ENCODE data around the gene SMYD5.

SMYD5 gene

DNA sequence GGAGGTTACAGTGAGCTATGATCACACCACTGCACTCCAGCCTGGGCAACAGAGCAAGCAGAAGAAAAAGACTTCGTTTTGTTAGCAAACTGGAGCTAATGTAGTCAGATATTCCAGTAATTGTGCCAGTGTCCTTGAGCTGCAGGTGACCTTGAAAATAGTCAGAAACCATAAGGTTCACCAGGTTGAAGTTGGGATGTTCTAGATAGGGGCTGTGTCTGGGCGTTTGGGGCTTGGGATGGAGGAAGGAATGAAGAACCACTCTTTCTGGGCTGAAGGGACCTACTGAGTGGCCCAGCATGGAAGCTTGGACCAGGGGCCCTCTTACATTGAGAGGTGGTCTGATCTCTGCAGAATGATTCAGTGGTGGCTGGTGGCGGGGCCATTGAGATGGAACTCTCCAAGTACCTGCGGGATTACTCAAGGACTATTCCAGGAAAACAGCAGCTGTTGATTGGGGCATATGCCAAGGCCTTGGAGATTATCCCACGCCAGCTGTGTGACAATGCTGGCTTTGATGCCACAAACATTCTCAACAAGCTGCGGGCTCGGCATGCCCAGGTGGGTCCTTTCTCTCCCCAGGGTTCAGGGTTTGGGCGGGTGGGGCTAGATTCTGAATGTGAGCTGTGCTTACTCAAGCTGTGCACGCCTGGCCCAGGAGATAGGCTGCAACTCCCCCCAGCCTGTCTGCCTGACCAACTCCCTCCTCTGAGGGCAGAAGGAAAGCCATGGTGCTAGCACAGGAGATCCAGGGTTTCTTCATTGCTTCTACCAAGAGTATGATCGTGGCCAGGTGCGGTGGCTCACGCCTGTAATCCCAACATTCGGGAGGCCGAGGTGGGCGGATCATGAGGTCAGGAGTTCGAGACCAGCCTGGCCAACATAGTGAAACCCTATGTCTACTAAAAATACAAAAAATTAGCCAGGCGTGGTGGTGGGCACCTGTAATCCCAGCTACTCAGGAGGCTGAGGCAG is 37.1 kb downstream of the SMYD5 start:
- Histone ChIP-seq H3K4me3 (ENCODE audit: low read depth, low read length) (no peak overlapping the region), H3K36me3 (peaks cover 91% of the 10 kb centered on the region), H3K27ac (no peak overlapping the region), H3K9me3 (ENCODE audit: severe bottlenecking) (no peaks in the 10 kb centered on the region), H3K27me3 (ENCODE audit: insufficient read depth, low read depth, severe bottlenecking) (no peaks in the 10 kb centered on the region)
- DNase-seq = no peak
- TF ChIP-seq, protein P1, sequence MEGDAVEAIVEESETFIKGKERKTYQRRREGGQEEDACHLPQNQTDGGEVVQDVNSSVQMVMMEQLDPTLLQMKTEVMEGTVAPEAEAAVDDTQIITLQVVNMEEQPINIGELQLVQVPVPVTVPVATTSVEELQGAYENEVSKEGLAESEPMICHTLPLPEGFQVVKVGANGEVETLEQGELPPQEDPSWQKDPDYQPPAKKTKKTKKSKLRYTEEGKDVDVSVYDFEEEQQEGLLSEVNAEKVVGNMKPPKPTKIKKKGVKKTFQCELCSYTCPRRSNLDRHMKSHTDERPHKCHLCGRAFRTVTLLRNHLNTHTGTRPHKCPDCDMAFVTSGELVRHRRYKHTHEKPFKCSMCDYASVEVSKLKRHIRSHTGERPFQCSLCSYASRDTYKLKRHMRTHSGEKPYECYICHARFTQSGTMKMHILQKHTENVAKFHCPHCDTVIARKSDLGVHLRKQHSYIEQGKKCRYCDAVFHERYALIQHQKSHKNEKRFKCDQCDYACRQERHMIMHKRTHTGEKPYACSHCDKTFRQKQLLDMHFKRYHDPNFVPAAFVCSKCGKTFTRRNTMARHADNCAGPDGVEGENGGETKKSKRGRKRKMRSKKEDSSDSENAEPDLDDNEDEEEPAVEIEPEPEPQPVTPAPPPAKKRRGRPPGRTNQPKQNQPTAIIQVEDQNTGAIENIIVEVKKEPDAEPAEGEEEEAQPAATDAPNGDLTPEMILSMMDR (IDR thresholded peaks at IDR 0.05; ENCODE audit: low read depth, low read length) = no peak

DNA sequence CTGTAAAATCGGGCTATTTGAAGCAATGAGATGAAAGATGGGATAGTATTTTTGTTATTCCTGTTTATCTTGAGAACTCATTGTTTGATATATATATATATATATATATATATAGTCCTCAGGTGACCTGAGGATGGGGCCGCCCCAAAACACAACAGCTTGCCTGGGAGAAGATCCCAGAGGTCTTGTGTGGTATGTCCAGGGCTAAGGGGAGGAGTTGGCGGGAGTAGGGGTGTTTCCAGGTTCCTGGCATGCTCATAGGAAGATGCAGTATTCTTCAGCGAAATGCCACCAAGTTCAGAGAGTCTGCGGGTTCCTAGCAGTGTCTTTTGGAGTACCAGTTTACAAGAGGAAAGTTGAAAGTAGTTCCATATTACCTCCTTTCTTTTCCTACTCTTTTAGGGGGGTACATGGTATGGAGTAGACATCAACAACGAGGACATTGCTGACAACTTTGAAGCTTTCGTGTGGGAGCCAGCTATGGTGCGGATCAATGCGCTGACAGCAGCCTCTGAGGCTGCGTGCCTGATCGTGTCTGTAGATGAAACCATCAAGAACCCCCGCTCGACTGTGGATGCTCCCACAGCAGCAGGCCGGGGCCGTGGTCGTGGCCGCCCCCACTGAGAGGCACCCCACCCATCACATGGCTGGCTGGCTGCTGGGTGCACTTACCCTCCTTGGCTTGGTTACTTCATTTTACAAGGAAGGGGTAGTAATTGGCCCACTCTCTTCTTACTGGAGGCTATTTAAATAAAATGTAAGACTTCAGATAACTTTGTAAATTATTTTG is 38.4 kb downstream of the SMYD5 start:
- TF ChIP-seq, protein P1 (IDR thresholded peaks at IDR 0.05; ENCODE audit: low read depth, low read length) = no peak
- Histone ChIP-seq H3K27me3 (ENCODE audit: insufficient read depth, low read depth, severe bottlenecking) (no peaks in the 10 kb centered on the region), H3K27ac (no peak overlapping the region), H3K9me3 (ENCODE audit: severe bottlenecking) (no peaks in the 10 kb centered on the region), H3K4me3 (ENCODE audit: low read depth, low read length) (no peak overlapping the region), H3K36me3 (peaks cover 80% of the 10 kb centered on the region)
- no peak for DNase-seq

DNA sequence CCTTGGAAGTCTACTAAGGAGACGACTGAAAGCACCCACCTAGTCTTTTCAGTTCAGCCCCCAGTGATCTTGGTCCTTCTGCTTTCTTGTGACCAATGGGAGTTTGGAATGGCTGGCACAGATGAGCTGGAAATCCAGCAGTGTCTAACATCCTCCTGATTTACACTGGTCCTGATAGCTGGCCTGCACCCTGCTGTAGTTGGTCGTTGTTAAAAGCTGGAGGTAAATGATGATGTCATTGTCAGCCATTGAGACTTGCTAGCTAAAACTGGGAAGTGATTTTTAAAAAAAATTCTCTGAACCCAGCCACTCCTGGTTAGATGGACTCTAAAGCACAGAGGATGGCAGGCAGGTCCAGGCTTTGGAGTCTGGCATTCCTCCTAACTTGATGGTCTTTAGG is 39.4 kb downstream of the SMYD5 start:
- Histone ChIP-seq H3K4me3 (ENCODE audit: low read depth, low read length) (no peak overlapping the region), H3K36me3 (peaks cover 80% of the 10 kb centered on the region), H3K27me3 (ENCODE audit: insufficient read depth, low read depth, severe bottlenecking) (no peaks in the 10 kb centered on the region), H3K9me3 (ENCODE audit: severe bottlenecking) (no peaks in the 10 kb centered on the region), H3K27ac (no peak overlapping the region)
- DNase-seq = no peak
- TF ChIP-seq, protein P1 (IDR thresholded peaks at IDR 0.05; ENCODE audit: low read depth, low read length) = no peak

DNA sequence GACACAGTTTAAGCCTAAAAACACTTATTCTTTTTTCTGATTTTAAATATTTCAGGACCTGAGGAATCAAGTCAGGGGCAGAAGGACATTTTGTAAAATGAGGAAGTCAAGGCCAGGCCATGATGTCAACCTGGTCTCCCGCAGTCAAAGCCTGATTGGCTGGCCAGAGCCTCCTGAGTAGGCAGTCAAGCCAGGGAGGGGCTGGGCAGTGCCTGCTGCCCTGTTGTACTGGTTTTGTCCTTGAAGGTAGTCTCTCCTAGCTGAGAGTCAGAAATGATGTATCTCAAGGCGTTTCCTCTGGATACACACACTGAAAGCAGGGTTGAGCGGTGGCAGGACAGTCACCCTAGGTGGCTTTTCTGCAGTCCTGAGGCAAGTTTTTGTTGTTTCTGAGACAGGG is 39.9 kb downstream of the SMYD5 start:
- Histone ChIP-seq H3K27me3 (ENCODE audit: insufficient read depth, low read depth, severe bottlenecking) (no peaks in the 10 kb centered on the region), H3K36me3 (peaks cover 80% of the 10 kb centered on the region), H3K9me3 (ENCODE audit: severe bottlenecking) (no peaks in the 10 kb centered on the region), H3K4me3 (ENCODE audit: low read depth, low read length) (no peak overlapping the region), H3K27ac (no peak overlapping the region)
- TF ChIP-seq, protein P1 (IDR thresholded peaks at IDR 0.05; ENCODE audit: low read depth, low read length) = no peak
- no peak for DNase-seq

DNA sequence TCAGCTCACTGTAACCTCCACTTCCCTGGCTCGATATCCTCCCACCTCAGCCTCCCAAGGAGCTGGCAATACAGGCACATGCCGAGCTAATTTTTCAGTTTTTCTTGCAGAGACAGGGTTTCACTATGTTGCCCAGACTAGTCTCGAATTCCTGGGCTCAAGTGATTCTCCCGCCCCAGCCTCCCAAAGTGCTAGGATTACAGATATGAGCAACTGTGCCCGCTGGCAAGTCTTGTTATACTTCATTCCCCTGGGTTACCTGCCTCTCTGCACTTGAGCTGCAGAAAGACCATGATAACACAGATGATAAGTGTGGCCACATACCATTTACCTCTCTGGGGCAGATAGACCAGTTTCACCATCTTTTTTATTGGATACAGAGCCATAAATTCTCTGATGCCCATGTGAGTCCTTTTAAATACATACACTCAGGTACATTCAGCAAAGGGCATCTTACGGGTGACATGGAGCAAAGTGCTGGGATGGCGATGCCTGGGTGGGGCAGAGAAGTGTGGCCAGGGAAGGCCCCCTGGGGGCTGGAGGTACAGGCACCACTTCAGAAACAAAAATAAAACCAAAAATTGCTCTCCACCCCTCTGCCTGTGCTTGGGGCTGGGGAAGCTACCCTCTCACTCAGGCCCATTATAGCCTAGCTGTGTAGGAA is 40.4 kb downstream of the SMYD5 start:
- H3K27ac ChIP-seq = no peak overlapping the region
- TF ChIP-seq, protein P1 (IDR thresholded peaks at IDR 0.05; ENCODE audit: low read depth, low read length) = no peak
- H3K36me3 ChIP-seq = peaks cover 80% of the 10 kb centered on the region
- no peak overlapping the region for H3K4me3 ChIP-seq (ENCODE audit: low read depth, low read length)
- no peaks in the 10 kb centered on the region for H3K27me3 ChIP-seq (ENCODE audit: insufficient read depth, low read depth, severe bottlenecking)
- no peaks in the 10 kb centered on the region for H3K9me3 ChIP-seq (ENCODE audit: severe bottlenecking)
- no peak for DNase-seq
